Osteoblast (primary cell): ENCODE data around the gene TSEN2. TPM values are rescaled to one million over a fixed set of nuclear protein-coding genes. Genes with fewer than 3 reads are reported as not detected.
"Not testable (repeated sequence)": the region's sequence is repeated elsewhere in the genome, so short reads cannot be mapped to it uniquely, and the experiment has no call there.

ENCODE experiments used
- DNase-seq: peaks from one replicate; pipeline ENCODE4 v3.0.0; 2011; ENCODE audit warnings: low spot score, mixed read lengths; ENCODE audit not compliant: insufficient read length; ENCODE audit errors: missing footprints
- H2AFZ ChIP-seq: 2 replicates; pipeline ENCODE4 v1.6.0; 2011; ENCODE audit warnings: mild to moderate bottlenecking, low read length
- H3K27ac ChIP-seq: 2 replicates; pipeline ENCODE4 v1.5.1; 2011; ENCODE audit warnings: mild to moderate bottlenecking, low read depth, low read length, moderate library complexity
- H3K27me3 ChIP-seq: 2 replicates; pipeline ENCODE4 v1.6.0; 2012; ENCODE audit warnings: mild to moderate bottlenecking, control low read depth, inconsistent platforms, low read length, moderate library complexity; ENCODE audit not compliant: insufficient read depth
- H3K36me3 ChIP-seq: 2 replicates; pipeline ENCODE4 v1.5.1; 2011; ENCODE audit warnings: mild to moderate bottlenecking, low read length, control low read depth, moderate library complexity; ENCODE audit not compliant: insufficient read depth
- H3K4me1 ChIP-seq: 2 replicates; pipeline ENCODE4 v1.5.1; 2011; ENCODE audit warnings: mild to moderate bottlenecking, low read length, control low read depth, moderate library complexity; ENCODE audit not compliant: insufficient read depth
- H3K4me2 ChIP-seq: 2 replicates; pipeline ENCODE4 v1.6.0; 2011; ENCODE audit warnings: mild to moderate bottlenecking, low read length; ENCODE audit not compliant: insufficient read depth
- H3K4me3 ChIP-seq: fragments of 200-600 bp; sonication (generic); 3 replicates; pipeline ENCODE4 v1.5.1; 2012; ENCODE audit warnings: mild to moderate bottlenecking, low read length, inconsistent platforms; ENCODE audit not compliant: insufficient read depth
- H3K79me2 ChIP-seq: 2 replicates; pipeline ENCODE4 v1.6.0; 2012; ENCODE audit warnings: mild to moderate bottlenecking, low read length, control low read depth, inconsistent platforms; ENCODE audit not compliant: insufficient read depth
- H3K9me3 ChIP-seq: 2 replicates; pipeline ENCODE4 v1.5.1; 2011; ENCODE audit warnings: low read depth, low read length, control low read depth
- H4K20me1 ChIP-seq: 2 replicates; pipeline ENCODE4 v1.6.0; 2012; ENCODE audit warnings: mild to moderate bottlenecking, low read length, control low read depth; ENCODE audit not compliant: insufficient read depth
- CTCF ChIP-seq: IDR thresholded peaks from 2 replicates; pipeline ENCODE4 v1.5.1; 2011; ENCODE audit warnings: mild to moderate bottlenecking, low read depth, low read length, moderate library complexity; ENCODE audit errors: extremely low read depth
- total RNA-seq: library from RNA; depleted of rRNA; stranded (reverse); fragments of >200 nt; gene quantifications from 2 replicates; pipeline ENCODE4 v1.2.3, GENCODE V29; 2012

The TSEN2 gene
- total RNA-seq, 1 donor, result 13.0 TPM

- H3K79me2 ChIP-seq, result no peaks in the 10 kb centered on the region
- no peak overlapping the region for H3K4me3 ChIP-seq
- H3K27ac ChIP-seq, result no peak overlapping the region
- no peaks in the 10 kb centered on the region for H4K20me1 ChIP-seq
- no peaks in the 10 kb centered on the region for H3K4me1 ChIP-seq
- DNase-seq, result no peak
- H3K27me3 ChIP-seq, result no peaks in the 10 kb centered on the region
- H3K4me2 ChIP-seq, result no peak overlapping the region
- no peak for TF ChIP-seq CTCF
- H2AFZ ChIP-seq, result no peak overlapping the region
- H3K36me3 ChIP-seq, result no peaks in the 10 kb centered on the region
- H3K9me3 ChIP-seq, result no peaks in the 10 kb centered on the region
Observed at GRCh38 chr3:12467746-12468145, 16.5 kb upstream of the TSEN2 start.

GRCh38 chr3:12468276-12468675 is 16.0 kb upstream of the TSEN2 start:
- Histone ChIP-seq H3K27ac (no peak overlapping the region), H3K4me2 (no peak overlapping the region), H3K27me3 (no peaks in the 10 kb centered on the region), H3K9me3 (no peaks in the 10 kb centered on the region), H3K36me3 (no peaks in the 10 kb centered on the region), H3K4me3 (no peak overlapping the region), H3K79me2 (no peaks in the 10 kb centered on the region), H3K4me1 (no peaks in the 10 kb centered on the region), H4K20me1 (no peaks in the 10 kb centered on the region), H2AFZ (no peak overlapping the region)
- DNase-seq, result no peak
- TF ChIP-seq CTCF, result no peak

GRCh38 chr3:12468757-12469156 is 15.5 kb upstream of the TSEN2 start:
- Histone ChIP-seq H3K4me2 (no peak overlapping the region), H3K27me3 (no peaks in the 10 kb centered on the region), H3K4me1 (no peaks in the 10 kb centered on the region), H3K9me3 (no peaks in the 10 kb centered on the region), H2AFZ (no peak overlapping the region), H3K27ac (no peak overlapping the region), H3K79me2 (no peaks in the 10 kb centered on the region), H3K4me3 (no peak overlapping the region), H3K36me3 (no peaks in the 10 kb centered on the region), H4K20me1 (no peaks in the 10 kb centered on the region)
- no peak for DNase-seq
- TF ChIP-seq CTCF, result no peak

GRCh38 chr3:12469222-12469621 is 15.1 kb upstream of the TSEN2 start:
- H3K27ac ChIP-seq, DNase-seq, H3K9me3 ChIP-seq, H3K4me1 ChIP-seq, H3K27me3 ChIP-seq, H3K4me2 ChIP-seq, H3K79me2 ChIP-seq, H3K4me3 ChIP-seq, H4K20me1 ChIP-seq, H3K36me3 ChIP-seq, H2AFZ ChIP-seq: not testable (repeated sequence)

- Histone ChIP-seq H3K4me3 (no peak overlapping the region), H3K27ac (no peak overlapping the region), H2AFZ (no peak overlapping the region), H4K20me1 (no peaks in the 10 kb centered on the region), H3K9me3 (no peaks in the 10 kb centered on the region), H3K4me2 (no peak overlapping the region), H3K27me3 (no peaks in the 10 kb centered on the region), H3K4me1 (no peaks in the 10 kb centered on the region), H3K79me2 (no peaks in the 10 kb centered on the region), H3K36me3 (no peaks in the 10 kb centered on the region)
- DNase-seq, result peak; percentile 85
- no peak for TF ChIP-seq CTCF
Observed at GRCh38 chr3:12470111-12470510, 14.2 kb upstream of the TSEN2 start.
